RWPE1 (cell line): ENCODE measurements around the gene PLPP2.

Experiments used
- CTCF ChIA-PET: fragments of 350-600 bp; sonication (Branson Sonifier 250); formaldehyde crosslinking; extraction: SDS; loops from one replicate; lab custom pipeline; 2021; lab: Yijun Ruan, JAX
- POLR2A ChIA-PET: fragments of 400-600 bp; formaldehyde crosslinking; extraction: SDS; loops from one replicate; lab custom pipeline; 2020; ENCODE audit warnings: antibody characterized with exemption; ENCODE audit not compliant: low non-redundant PET; lab: Yijun Ruan, JAX
- DNase-seq: peaks from one replicate; pipeline ENCODE4 v3.0.0; 2012; ENCODE audit warnings: low spot score
- H3K27ac ChIP-seq: fragments of 450-650 bp; 2 replicates; pipeline ENCODE4 v1.5.1; 2017
- TF ChIP-seq, protein P1 (sequence below): fragments of 450-650 bp; conservative IDR thresholded peaks from 2 replicates; pipeline ENCODE4 v1.5.1; 2017; ENCODE audit warnings: low read depth, mild to moderate bottlenecking

Gene PLPP2

GRCh38 chr19:310781-311496 is 19.7 kb upstream of the PLPP2 start:
- no peak for DNase-seq
- H3K27ac ChIP-seq = no peak overlapping the region; the same call in 1 of the 2 replicates
- TF ChIP-seq, protein P1, sequence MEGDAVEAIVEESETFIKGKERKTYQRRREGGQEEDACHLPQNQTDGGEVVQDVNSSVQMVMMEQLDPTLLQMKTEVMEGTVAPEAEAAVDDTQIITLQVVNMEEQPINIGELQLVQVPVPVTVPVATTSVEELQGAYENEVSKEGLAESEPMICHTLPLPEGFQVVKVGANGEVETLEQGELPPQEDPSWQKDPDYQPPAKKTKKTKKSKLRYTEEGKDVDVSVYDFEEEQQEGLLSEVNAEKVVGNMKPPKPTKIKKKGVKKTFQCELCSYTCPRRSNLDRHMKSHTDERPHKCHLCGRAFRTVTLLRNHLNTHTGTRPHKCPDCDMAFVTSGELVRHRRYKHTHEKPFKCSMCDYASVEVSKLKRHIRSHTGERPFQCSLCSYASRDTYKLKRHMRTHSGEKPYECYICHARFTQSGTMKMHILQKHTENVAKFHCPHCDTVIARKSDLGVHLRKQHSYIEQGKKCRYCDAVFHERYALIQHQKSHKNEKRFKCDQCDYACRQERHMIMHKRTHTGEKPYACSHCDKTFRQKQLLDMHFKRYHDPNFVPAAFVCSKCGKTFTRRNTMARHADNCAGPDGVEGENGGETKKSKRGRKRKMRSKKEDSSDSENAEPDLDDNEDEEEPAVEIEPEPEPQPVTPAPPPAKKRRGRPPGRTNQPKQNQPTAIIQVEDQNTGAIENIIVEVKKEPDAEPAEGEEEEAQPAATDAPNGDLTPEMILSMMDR = no peak
- ChIA-PET CTCF (interaction anchor here (0.9 kb wide), 1 partner anchor 17 kb away, joined by 3 read pairs; no protein-coding TSS in a partner anchor), POLR2A (no interaction called here)

DNA sequence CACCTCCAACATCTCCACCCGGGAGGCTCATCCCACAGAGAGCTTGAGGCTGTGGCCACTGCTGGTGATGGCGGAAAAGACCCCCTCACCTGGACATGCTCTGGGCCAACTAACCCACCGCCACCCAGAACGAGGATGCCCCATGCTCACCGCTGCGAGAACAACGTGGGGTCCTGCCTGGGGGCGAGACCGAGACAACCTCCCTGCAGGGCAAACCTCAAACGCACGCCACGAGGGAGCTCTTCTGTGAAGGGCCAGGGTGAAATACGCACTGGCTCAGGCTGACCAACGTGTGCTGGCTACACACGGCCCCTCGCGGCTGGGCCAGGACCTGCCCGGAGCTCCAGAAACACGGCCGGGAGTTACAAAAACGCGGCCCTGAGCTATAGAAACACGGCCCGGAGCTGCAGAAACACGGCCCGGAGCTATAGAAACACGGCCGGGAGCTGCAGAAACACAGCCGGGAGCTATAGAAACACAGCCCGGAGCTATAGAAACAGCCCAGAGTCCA is 19.0 kb upstream of the PLPP2 start:
- TF ChIP-seq, protein P1 = no peak
- POLR2A ChIA-PET = no interaction called here
- CTCF ChIA-PET = interaction anchor here (0.9 kb wide), 1 partner anchor 16 kb away, joined by 3 read pairs; no protein-coding TSS in a partner anchor
- no peak for DNase-seq
- no peak overlapping the region for H3K27ac ChIP-seq

GRCh38 chr19:309206-309565 is 18.0 kb upstream of the PLPP2 start:
- DNase-seq = no peak
- TF ChIP-seq, protein P1 = no peak
- ChIA-PET POLR2A (no interaction called here), CTCF (no interaction called here)
- no peak overlapping the region for H3K27ac ChIP-seq

- DNase-seq = no peak
Observed at GRCh38 chr19:308471-309205, 17.4 kb upstream of the PLPP2 start.

DNA sequence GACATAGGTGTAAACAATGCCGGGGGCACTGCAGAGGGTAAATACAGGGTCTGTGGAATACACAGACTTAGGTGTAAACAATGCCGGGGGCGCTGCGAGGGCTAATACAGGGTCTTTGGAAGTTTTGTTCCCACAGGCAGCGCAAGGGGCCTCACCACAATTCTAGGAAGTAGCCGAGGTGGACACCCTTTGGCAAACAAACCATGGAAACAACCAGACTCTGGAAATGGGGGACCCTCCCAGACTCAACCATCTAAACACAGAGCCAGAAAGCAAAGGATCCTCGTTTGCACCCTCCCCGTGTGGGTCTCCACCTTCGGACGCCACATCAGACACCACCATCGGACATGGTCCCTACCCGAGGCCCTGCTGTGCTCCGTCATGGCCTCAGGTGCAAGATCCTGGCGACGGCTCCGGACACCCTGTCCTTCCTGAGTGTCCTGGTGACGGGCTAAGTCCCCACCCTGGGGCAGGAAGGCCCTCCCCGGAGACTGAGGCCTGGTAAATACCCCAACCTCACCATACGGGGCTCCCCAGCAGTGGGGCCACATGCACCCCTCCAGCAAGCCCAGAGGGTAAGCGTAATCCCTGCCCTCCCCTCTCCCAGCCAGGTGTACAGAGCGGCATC is 16.7 kb upstream of the PLPP2 start:
- ChIA-PET POLR2A (no interaction called here), CTCF (no interaction called here)
- no peak for DNase-seq
- TF ChIP-seq, protein P1 = no peak
- H3K27ac ChIP-seq = no peak overlapping the region

More at GRCh38 chr19:308471-309205, 17.4 kb upstream of the PLPP2 start:
- TF ChIP-seq, protein P1 = no peak
- ChIA-PET CTCF (no interaction called here), POLR2A (no interaction called here)
- H3K27ac ChIP-seq = no peak overlapping the region

GRCh38 chr19:307111-307531 is 15.9 kb upstream of the PLPP2 start:
- CTCF ChIA-PET = no interaction called here
- DNase-seq = no peak
- POLR2A ChIA-PET = no interaction called here
- H3K27ac ChIP-seq = no peak overlapping the region
- TF ChIP-seq, protein P1 = no peak
